ENCODE results near the gene WDFY1. TPM values are rescaled to one million over a fixed set of nuclear protein-coding genes. Genes with fewer than 3 reads are reported as not detected.

WDFY1 gene
- total RNA-seq, 1 experiment from 2014 or later, result 44.7 TPM

DNA sequence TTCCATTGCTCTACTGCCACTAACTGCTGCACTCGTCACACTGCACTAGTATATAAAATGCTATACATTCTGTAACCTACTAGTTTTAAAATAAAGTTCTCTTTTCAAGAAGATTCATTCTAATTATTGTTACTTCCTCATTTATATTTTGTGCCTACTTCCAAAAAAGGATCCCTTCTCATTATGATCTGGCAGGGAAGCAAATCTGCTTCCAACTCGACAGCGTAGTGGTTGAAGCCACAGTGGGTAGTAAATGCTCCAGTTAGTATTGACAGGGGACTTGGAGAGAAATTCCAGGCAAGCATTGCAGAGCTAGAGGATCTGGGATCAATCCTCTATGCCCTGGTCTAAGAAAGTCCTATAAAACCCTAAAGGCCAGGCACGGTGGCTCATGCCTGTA, 54.4 kb downstream of the WDFY1 start:
- no peak overlapping the region for H3K27ac ChIP-seq (ENCODE audit: low read depth, low read length)
- H2AFZ ChIP-seq (ENCODE audit: low read depth, low read length, poor library complexity, severe bottlenecking), result no peak overlapping the region
- ChIA-PET POLR2A (no interaction called here), RAD21 (ENCODE audit: low non-redundant PET in 1 of 2, low total read pairs in 2 of 2, uncharacterized antibody in 2 of 2, unreplicated experiment in 2 of 2) (no interaction called here), CTCF (no interaction called here)
- H3K36me3 ChIP-seq (ENCODE audit: control insufficient read depth in 1 of 2, insufficient read depth in 2 of 2, low read length in 2 of 2), result peaks cover 0 to 10% of the 10 kb centered on the region in 2 experiments; a peak in 2 of 4 replicates
- intact Hi-C loops (cut with micrococcal nuclease), result no loop called here
- H3K9me2 ChIP-seq (ENCODE audit: insufficient read depth), result no peaks in the 10 kb centered on the region
- H3K4me1 ChIP-seq (ENCODE audit: control insufficient read depth in 1 of 2, insufficient read depth in 2 of 2, low read length in 2 of 2), result peaks cover 7 to 8% of the 10 kb centered on the region in 2 experiments
- no peaks in the 10 kb centered on the region for H3K27me3 ChIP-seq (ENCODE audit: insufficient read depth, low read length)
- no peak for TF ChIP-seq RAD21 (IDR thresholded peaks at IDR 0.05; ENCODE audit: low read depth)
- no peak for TF ChIP-seq TCF7L2 (IDR thresholded peaks at IDR 0.05; ENCODE audit: borderline replicate concordance, extremely low read depth, insufficient read depth, insufficient read length)
- TF ChIP-seq CBX3 (IDR thresholded peaks at IDR 0.05; ENCODE audit: low read depth), result no peak
- TF ChIP-seq, protein P1, sequence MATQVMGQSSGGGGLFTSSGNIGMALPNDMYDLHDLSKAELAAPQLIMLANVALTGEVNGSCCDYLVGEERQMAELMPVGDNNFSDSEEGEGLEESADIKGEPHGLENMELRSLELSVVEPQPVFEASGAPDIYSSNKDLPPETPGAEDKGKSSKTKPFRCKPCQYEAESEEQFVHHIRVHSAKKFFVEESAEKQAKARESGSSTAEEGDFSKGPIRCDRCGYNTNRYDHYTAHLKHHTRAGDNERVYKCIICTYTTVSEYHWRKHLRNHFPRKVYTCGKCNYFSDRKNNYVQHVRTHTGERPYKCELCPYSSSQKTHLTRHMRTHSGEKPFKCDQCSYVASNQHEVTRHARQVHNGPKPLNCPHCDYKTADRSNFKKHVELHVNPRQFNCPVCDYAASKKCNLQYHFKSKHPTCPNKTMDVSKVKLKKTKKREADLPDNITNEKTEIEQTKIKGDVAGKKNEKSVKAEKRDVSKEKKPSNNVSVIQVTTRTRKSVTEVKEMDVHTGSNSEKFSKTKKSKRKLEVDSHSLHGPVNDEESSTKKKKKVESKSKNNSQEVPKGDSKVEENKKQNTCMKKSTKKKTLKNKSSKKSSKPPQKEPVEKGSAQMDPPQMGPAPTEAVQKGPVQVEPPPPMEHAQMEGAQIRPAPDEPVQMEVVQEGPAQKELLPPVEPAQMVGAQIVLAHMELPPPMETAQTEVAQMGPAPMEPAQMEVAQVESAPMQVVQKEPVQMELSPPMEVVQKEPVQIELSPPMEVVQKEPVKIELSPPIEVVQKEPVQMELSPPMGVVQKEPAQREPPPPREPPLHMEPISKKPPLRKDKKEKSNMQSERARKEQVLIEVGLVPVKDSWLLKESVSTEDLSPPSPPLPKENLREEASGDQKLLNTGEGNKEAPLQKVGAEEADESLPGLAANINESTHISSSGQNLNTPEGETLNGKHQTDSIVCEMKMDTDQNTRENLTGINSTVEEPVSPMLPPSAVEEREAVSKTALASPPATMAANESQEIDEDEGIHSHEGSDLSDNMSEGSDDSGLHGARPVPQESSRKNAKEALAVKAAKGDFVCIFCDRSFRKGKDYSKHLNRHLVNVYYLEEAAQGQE (IDR thresholded peaks at IDR 0.05; ENCODE audit: low read depth), result no peak
- no peak for TF ChIP-seq POLR2A (IDR thresholded peaks at IDR 0.05; ENCODE audit: borderline replicate concordance, extremely low read depth, insufficient read depth, insufficient read length)
- TF ChIP-seq ZFX (IDR thresholded peaks at IDR 0.05), result no peak
- TF ChIP-seq, protein P2, sequence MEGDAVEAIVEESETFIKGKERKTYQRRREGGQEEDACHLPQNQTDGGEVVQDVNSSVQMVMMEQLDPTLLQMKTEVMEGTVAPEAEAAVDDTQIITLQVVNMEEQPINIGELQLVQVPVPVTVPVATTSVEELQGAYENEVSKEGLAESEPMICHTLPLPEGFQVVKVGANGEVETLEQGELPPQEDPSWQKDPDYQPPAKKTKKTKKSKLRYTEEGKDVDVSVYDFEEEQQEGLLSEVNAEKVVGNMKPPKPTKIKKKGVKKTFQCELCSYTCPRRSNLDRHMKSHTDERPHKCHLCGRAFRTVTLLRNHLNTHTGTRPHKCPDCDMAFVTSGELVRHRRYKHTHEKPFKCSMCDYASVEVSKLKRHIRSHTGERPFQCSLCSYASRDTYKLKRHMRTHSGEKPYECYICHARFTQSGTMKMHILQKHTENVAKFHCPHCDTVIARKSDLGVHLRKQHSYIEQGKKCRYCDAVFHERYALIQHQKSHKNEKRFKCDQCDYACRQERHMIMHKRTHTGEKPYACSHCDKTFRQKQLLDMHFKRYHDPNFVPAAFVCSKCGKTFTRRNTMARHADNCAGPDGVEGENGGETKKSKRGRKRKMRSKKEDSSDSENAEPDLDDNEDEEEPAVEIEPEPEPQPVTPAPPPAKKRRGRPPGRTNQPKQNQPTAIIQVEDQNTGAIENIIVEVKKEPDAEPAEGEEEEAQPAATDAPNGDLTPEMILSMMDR (IDR thresholded peaks at IDR 0.05 in 2 of 3, conservative IDR thresholded peaks at IDR 0.05 in 1 of 3; ENCODE audit: borderline replicate concordance in 1 of 3, insufficient read depth in 1 of 3, low read depth in 2 of 3, low read length in 2 of 3), result no peak
- TF ChIP-seq, protein P3, sequence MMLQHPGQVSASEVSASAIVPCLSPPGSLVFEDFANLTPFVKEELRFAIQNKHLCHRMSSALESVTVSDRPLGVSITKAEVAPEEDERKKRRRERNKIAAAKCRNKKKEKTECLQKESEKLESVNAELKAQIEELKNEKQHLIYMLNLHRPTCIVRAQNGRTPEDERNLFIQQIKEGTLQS (IDR thresholded peaks at IDR 0.05), result no peak
- TF ChIP-seq, protein P4, sequence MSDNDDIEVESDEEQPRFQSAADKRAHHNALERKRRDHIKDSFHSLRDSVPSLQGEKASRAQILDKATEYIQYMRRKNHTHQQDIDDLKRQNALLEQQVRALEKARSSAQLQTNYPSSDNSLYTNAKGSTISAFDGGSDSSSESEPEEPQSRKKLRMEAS (IDR thresholded peaks at IDR 0.05), result no peak
- no peak for TF ChIP-seq POLR2AphosphoS5 (IDR thresholded peaks at IDR 0.05; ENCODE audit: low read depth, low read length)
- TF ChIP-seq CEBPB (IDR thresholded peaks at IDR 0.05; ENCODE audit: low read depth), result no peak
- no peak for TF ChIP-seq SIN3A (IDR thresholded peaks at IDR 0.05; ENCODE audit: low read depth)
- no peak for TF ChIP-seq EZH2 (IDR thresholded peaks at IDR 0.05)
- TF ChIP-seq FOSL1 (IDR thresholded peaks at IDR 0.05; ENCODE audit: low read depth), result no peak
- no peak for TF ChIP-seq EGR1 (IDR thresholded peaks at IDR 0.05; ENCODE audit: low read depth)
- no peak for TF ChIP-seq ZNF274 (IDR thresholded peaks at IDR 0.05; ENCODE audit: low read depth, low read length)
- TF ChIP-seq SRF (IDR thresholded peaks at IDR 0.05; ENCODE audit: low read depth), result no peak
- no peak for TF ChIP-seq SP1 (IDR thresholded peaks at IDR 0.05; ENCODE audit: low read depth)
- H4K20me1 ChIP-seq (ENCODE audit: insufficient read depth), result no peaks in the 10 kb centered on the region
- no peak overlapping the region for H3K4me3 ChIP-seq (replicated peaks in 1 of 2; ENCODE audit: low read depth in 1 of 2, low read length in 2 of 2)
- H3K79me2 ChIP-seq (ENCODE audit: insufficient read depth, low read length), result no peaks in the 10 kb centered on the region
- BruUV-seq (replicated peaks), result no TSS peak
- no peak overlapping the region for H3K9ac ChIP-seq (ENCODE audit: low read length)
- H3K4me2 ChIP-seq (ENCODE audit: low read length), result no peak overlapping the region
- H3K9me3 ChIP-seq (ENCODE audit: control insufficient read depth in 1 of 2, insufficient read depth in 1 of 2, low read depth in 1 of 2, low read length in 2 of 2), result no peaks in the 10 kb centered on the region
- ATAC-seq, result no peak
- no peak for DNase-seq (ENCODE audit: low read depth, low spot score)

All from HCT116 (cell line).